HG02798 (cell line): Measurements from ENCODE around the gene CPNE8.
A peak's percentile ranks its signal among the peaks of the same experiment; 100 is the strongest.

Experiments used
- ATAC-seq: cut with Tn5 transposase; IDR thresholded peaks from one replicate; pipeline ENCODE4 v1.9.1; 2021; ENCODE audit warnings: mild to moderate bottlenecking; ENCODE audit not compliant: unreplicated experiment, poor library complexity

CPNE8 gene

GRCh38 chr12:38898001-38898684 lies 7.2 kb downstream of the CPNE8 start:
- no peak for ATAC-seq

- no peak for ATAC-seq
These were observed 9.9 kb downstream of the CPNE8 start for GRCh38 chr12:38895446-38895845.

GRCh38 chr12:38892976-38893375 lies 12.4 kb downstream of the CPNE8 start:
- ATAC-seq, result no peak

- ATAC-seq, result peak; percentile 55
These were observed 13.2 kb downstream of the CPNE8 start for GRCh38 chr12:38892087-38892786.

GRCh38 chr12:38890102-38890855 lies 15.1 kb downstream of the CPNE8 start:
- no peak for ATAC-seq

GRCh38 chr12:38889297-38889815 lies 16.0 kb downstream of the CPNE8 start:
- no peak for ATAC-seq

GRCh38 chr12:38887770-38888169 lies 17.6 kb downstream of the CPNE8 start:
- ATAC-seq, result no peak

GRCh38 chr12:38886931-38887330 lies 18.5 kb downstream of the CPNE8 start:
- no peak for ATAC-seq

- no peak for ATAC-seq
These were observed 19.3 kb downstream of the CPNE8 start for GRCh38 chr12:38886064-38886463.

- no peak for ATAC-seq
These were observed 20.7 kb downstream of the CPNE8 start for GRCh38 chr12:38884666-38885065.

- ATAC-seq, result no peak
These were observed 21.7 kb downstream of the CPNE8 start for GRCh38 chr12:38883629-38884134.

GRCh38 chr12:38880288-38880687 lies 25.1 kb downstream of the CPNE8 start:
- ATAC-seq, result peak; percentile 61

- ATAC-seq, result no peak
These were observed 26.4 kb downstream of the CPNE8 start for GRCh38 chr12:38878986-38879385.

- ATAC-seq, result no peak
These were observed 27.1 kb downstream of the CPNE8 start for GRCh38 chr12:38878333-38878705.

- ATAC-seq, result no peak
These were observed 29.7 kb downstream of the CPNE8 start for GRCh38 chr12:38875586-38876228.

- no peak for ATAC-seq
These were observed 32.8 kb downstream of the CPNE8 start for GRCh38 chr12:38872561-38872960.

GRCh38 chr12:38872156-38872555 lies 33.2 kb downstream of the CPNE8 start:
- ATAC-seq, result no peak

- no peak for ATAC-seq
These were observed 36.4 kb downstream of the CPNE8 start for GRCh38 chr12:38869036-38869435.

- no peak for ATAC-seq
These were observed 54.9 kb downstream of the CPNE8 start for GRCh38 chr12:38850461-38850860.

GRCh38 chr12:38847247-38847646 lies 58.1 kb downstream of the CPNE8 start:
- no peak for ATAC-seq
